ENCODE measurements around the gene RND1. TPM values are rescaled to one million over a fixed set of nuclear protein-coding genes. Genes with fewer than 3 reads are reported as not detected.

Gene RND1
- total and polyA plus RNA-seq, 2 of the 13 experiments (the other 11 are each of a cell fraction or from before 2014, with no cell fraction given), result 1.8 to 1.9 TPM

- no peak for TF ChIP-seq ELF1 (CRISPR knock-in tag; IDR thresholded peaks at IDR 0.05)
- no peak for TF ChIP-seq MAFG (CRISPR knock-in tag; IDR thresholded peaks at IDR 0.05)
- no peak for TF ChIP-seq SMARCC2 (IDR thresholded peaks at IDR 0.05)
- peak; percentile 67; the same call in 1 of the 2 replicates for TF ChIP-seq BORCS8-MEF2B (CRISPR knock-in tag; IDR thresholded peaks at IDR 0.05)
- no peak for TF ChIP-seq NR2F6 (IDR thresholded peaks at IDR 0.05)
- TF ChIP-seq NR2F6 (CRISPR knock-in tag; IDR thresholded peaks at IDR 0.05), result peak; percentile 56; the same call in 1 of the 2 replicates
- no peak for TF ChIP-seq ZNF83 (CRISPR knock-in tag; IDR thresholded peaks at IDR 0.05; ENCODE audit: borderline replicate concordance)
- no peak for TF ChIP-seq TOE1 (CRISPR knock-in tag; IDR thresholded peaks at IDR 0.05)
- TF ChIP-seq ZNF589 (CRISPR knock-in tag; conservative IDR thresholded peaks at IDR 0.05), result no peak
- no peak for TF ChIP-seq NFKBIZ (CRISPR knock-in tag; IDR thresholded peaks at IDR 0.05)
- TF ChIP-seq ELF3 (CRISPR knock-in tag; IDR thresholded peaks at IDR 0.05), result 0 out of 2 replicates have a peak, but pooled peaks have one; percentile 33
- no peak for TF ChIP-seq MBNL3 (CRISPR knock-in tag; conservative IDR thresholded peaks at IDR 0.05)
- TF ChIP-seq FOXK2 (IDR thresholded peaks at IDR 0.05), result no peak
- no peak for TF ChIP-seq ARNT2 (CRISPR knock-in tag; IDR thresholded peaks at IDR 0.05; ENCODE audit: low read depth)
- no peak for TF ChIP-seq THAP9 (CRISPR knock-in tag; IDR thresholded peaks at IDR 0.05; ENCODE audit: borderline replicate concordance)
- TF ChIP-seq ZC3H4 (CRISPR knock-in tag; IDR thresholded peaks at IDR 0.05; ENCODE audit: borderline replicate concordance), result no peak
- no peak for TF ChIP-seq IKZF4 (CRISPR knock-in tag; IDR thresholded peaks at IDR 0.05; ENCODE audit: borderline replicate concordance, low read depth, not compliant biosample characterization)
- TF ChIP-seq GFI1 (CRISPR knock-in tag; IDR thresholded peaks at IDR 0.05; ENCODE audit: borderline replicate concordance), result no peak
- TF ChIP-seq, protein P1, sequence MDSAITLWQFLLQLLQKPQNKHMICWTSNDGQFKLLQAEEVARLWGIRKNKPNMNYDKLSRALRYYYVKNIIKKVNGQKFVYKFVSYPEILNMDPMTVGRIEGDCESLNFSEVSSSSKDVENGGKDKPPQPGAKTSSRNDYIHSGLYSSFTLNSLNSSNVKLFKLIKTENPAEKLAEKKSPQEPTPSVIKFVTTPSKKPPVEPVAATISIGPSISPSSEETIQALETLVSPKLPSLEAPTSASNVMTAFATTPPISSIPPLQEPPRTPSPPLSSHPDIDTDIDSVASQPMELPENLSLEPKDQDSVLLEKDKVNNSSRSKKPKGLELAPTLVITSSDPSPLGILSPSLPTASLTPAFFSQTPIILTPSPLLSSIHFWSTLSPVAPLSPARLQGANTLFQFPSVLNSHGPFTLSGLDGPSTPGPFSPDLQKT (CRISPR knock-in tag; IDR thresholded peaks at IDR 0.05; ENCODE audit: borderline replicate concordance), result no peak
- no peak for TF ChIP-seq ZBTB44 (CRISPR knock-in tag; IDR thresholded peaks at IDR 0.05)
- TF ChIP-seq, protein P2, sequence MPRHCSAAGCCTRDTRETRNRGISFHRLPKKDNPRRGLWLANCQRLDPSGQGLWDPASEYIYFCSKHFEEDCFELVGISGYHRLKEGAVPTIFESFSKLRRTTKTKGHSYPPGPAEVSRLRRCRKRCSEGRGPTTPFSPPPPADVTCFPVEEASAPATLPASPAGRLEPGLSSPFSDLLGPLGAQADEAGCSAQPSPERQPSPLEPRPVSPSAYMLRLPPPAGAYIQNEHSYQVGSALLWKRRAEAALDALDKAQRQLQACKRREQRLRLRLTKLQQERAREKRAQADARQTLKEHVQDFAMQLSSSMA (CRISPR knock-in tag; IDR thresholded peaks at IDR 0.05), result no peak
- TF ChIP-seq ZFP36 (IDR thresholded peaks at IDR 0.05; ENCODE audit: borderline replicate concordance, low read depth, low read length, partially characterized antibody), result no peak
- no peak for TF ChIP-seq GLMP (CRISPR knock-in tag; IDR thresholded peaks at IDR 0.05; ENCODE audit: borderline replicate concordance)
Measured at GRCh38 chr12:48890657-48891418, 25.2 kb upstream of the RND1 start (continued).

Data from HepG2 (cell line).